Muscle of leg (tissue), 11 donors: Measurements from ENCODE around the gene OSBP2. TPM values are rescaled to one million over a fixed set of nuclear protein-coding genes. Genes with fewer than 3 reads are reported as not detected.

Experiments
- DNase-seq: peaks from one replicate; pipeline ENCODE4 v3.0.0; 2013
- H3K27ac ChIP-seq: one replicate; pipeline ENCODE4 v1.5.1; 2013; ENCODE audit warnings: mild to moderate bottlenecking, low read length, control low read depth
- H3K27me3 ChIP-seq: one replicate; pipeline ENCODE4 v1.6.1; 2013; ENCODE audit warnings: low read length; ENCODE audit not compliant: control insufficient read depth, insufficient read depth
- H3K36me3 ChIP-seq: one replicate; pipeline ENCODE4 v1.6.1; 2013; ENCODE audit warnings: low read length; ENCODE audit not compliant: control insufficient read depth, insufficient read depth
- H3K4me1 ChIP-seq: one replicate; pipeline ENCODE4 v1.6.1; 2013; ENCODE audit warnings: low read length; ENCODE audit not compliant: control insufficient read depth, insufficient read depth
- H3K4me3 ChIP-seq: one replicate; pipeline ENCODE4 v1.5.1; 2013; ENCODE audit warnings: low read length, control low read depth
- H3K9me3 ChIP-seq: replicated peaks from 2 replicates; pipeline ENCODE4 v1.6.1; 2013; ENCODE audit warnings: low read depth, low read length; ENCODE audit not compliant: control insufficient read depth
- WGBS: methylation state at CpG from one replicate; pipeline ENCODE4 v1.1.5; 2013; ENCODE audit warnings: missing lambda C conversion rate; ENCODE audit not compliant: insufficient coverage; 5-methylcytosine and 5-hydroxymethylcytosine counted together
- polyA plus RNA-seq, 8 donors: library from polyadenylated mRNA; unstranded; fragments of 120-200 nt; gene quantifications; one replicate each; pipeline versions ENCODE4 v1.2.1 to v1.2.3, GENCODE V29; 2013; ENCODE audit warnings: inconsistent platforms in 1 of 8, low replicate concordance in 1 of 8; ENCODE audit not compliant: insufficient read length in 8 of 8, insufficient read depth in 1 of 8
- total RNA-seq: library from RNA; stranded (reverse); fragments of 120-200 nt; gene quantifications from one replicate; pipeline ENCODE4 v1.2.4, GENCODE V29; 2013

The OSBP2 gene
- total and polyA plus RNA-seq, 9 donors = 2.7 to 7.5 (median 4.5) TPM

- Histone ChIP-seq H3K9me3 (peaks cover 2% of the 10 kb centered on the region), H3K27me3 (no peaks in the 10 kb centered on the region), H3K27ac (no peak overlapping the region), H3K4me1 (peaks cover 2% of the 10 kb centered on the region), H3K4me3 (no peak overlapping the region), H3K36me3 (no peaks in the 10 kb centered on the region)
- WGBS = 0% methylated on average over 1 of the region's 4 CpGs
- DNase-seq = no peak
Measured at GRCh38 chr22:30855677-30856518, 161.2 kb downstream of the OSBP2 start.

- no peak for DNase-seq
- no peaks in the 10 kb centered on the region for H3K27me3 ChIP-seq
- no peaks in the 10 kb centered on the region for H3K36me3 ChIP-seq
- 46% methylated on average over 9 of the region's 14 CpGs for WGBS
- H3K4me1 ChIP-seq = peaks cover 2% of the 10 kb centered on the region
- H3K9me3 ChIP-seq = peaks cover 2% of the 10 kb centered on the region
- H3K4me3 ChIP-seq = no peak overlapping the region
- H3K27ac ChIP-seq = no peak overlapping the region
Measured at GRCh38 chr22:30856741-30857502, 162.2 kb downstream of the OSBP2 start.

DNA sequence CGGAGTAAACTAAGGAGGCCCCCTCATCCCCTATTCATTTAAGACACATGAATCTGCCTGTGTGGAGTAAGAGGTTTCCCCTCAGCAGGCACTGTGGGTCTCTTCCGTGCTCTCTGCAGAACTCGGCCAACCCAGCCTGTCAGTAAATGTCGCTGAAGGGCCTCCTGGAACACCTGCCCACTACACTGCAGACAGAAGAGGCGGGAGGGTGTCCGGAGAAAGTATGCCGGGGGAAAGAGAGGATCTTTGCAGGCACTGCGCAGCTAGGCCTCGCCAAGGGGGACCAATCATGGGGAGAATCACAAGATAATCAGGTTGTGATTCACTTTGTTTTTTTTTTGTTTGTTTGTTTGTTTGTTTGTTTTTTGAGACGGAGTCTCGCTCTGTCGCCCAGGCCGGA is 163.1 kb downstream of the OSBP2 start:
- H3K9me3 ChIP-seq = peaks cover 2% of the 10 kb centered on the region
- no peaks in the 10 kb centered on the region for H3K36me3 ChIP-seq
- DNase-seq = no peak
- H3K4me1 ChIP-seq = peaks cover 2% of the 10 kb centered on the region
- H3K27ac ChIP-seq = no peak overlapping the region
- WGBS = 80% methylated on average over 2 of the region's 13 CpGs
- H3K4me3 ChIP-seq = no peak overlapping the region
- no peaks in the 10 kb centered on the region for H3K27me3 ChIP-seq

GRCh38 chr22:30858976-30859713 is 164.5 kb downstream of the OSBP2 start:
- no peak overlapping the region for H3K27ac ChIP-seq
- H3K9me3 ChIP-seq = no peaks in the 10 kb centered on the region
- WGBS = 89% methylated on average over 12 of the region's 18 CpGs
- DNase-seq = no peak
- no peaks in the 10 kb centered on the region for H3K27me3 ChIP-seq
- H3K4me3 ChIP-seq = no peak overlapping the region
- no peaks in the 10 kb centered on the region for H3K36me3 ChIP-seq
- H3K4me1 ChIP-seq = peaks cover 2% of the 10 kb centered on the region

GRCh38 chr22:30859714-30860095 is 165.0 kb downstream of the OSBP2 start:
- Histone ChIP-seq H3K27me3 (no peaks in the 10 kb centered on the region), H3K4me1 (peaks cover 2% of the 10 kb centered on the region), H3K4me3 (no peak overlapping the region), H3K27ac (no peak overlapping the region), H3K9me3 (no peaks in the 10 kb centered on the region), H3K36me3 (no peaks in the 10 kb centered on the region)
- WGBS = 88% methylated on average over 6 of the region's 7 CpGs
- DNase-seq = no peak

GRCh38 chr22:30860176-30861105 is 165.8 kb downstream of the OSBP2 start:
- Histone ChIP-seq H3K4me3 (no peak overlapping the region), H3K4me1 (peaks cover 2% of the 10 kb centered on the region), H3K27ac (no peak overlapping the region), H3K36me3 (no peaks in the 10 kb centered on the region), H3K27me3 (no peaks in the 10 kb centered on the region), H3K9me3 (no peaks in the 10 kb centered on the region)
- no peak for DNase-seq
- 79% methylated on average over 9 of the region's 12 CpGs for WGBS

- H3K4me3 ChIP-seq = no peak overlapping the region
- H3K27me3 ChIP-seq = no peaks in the 10 kb centered on the region
- H3K27ac ChIP-seq = no peak overlapping the region
- no peaks in the 10 kb centered on the region for H3K9me3 ChIP-seq
- WGBS = 79% methylated on average over 3 of the region's 9 CpGs
- DNase-seq = no peak
- H3K4me1 ChIP-seq = peaks cover 2% of the 10 kb centered on the region
- no peaks in the 10 kb centered on the region for H3K36me3 ChIP-seq
Measured at GRCh38 chr22:30861131-30861530, 166.5 kb downstream of the OSBP2 start.

DNA sequence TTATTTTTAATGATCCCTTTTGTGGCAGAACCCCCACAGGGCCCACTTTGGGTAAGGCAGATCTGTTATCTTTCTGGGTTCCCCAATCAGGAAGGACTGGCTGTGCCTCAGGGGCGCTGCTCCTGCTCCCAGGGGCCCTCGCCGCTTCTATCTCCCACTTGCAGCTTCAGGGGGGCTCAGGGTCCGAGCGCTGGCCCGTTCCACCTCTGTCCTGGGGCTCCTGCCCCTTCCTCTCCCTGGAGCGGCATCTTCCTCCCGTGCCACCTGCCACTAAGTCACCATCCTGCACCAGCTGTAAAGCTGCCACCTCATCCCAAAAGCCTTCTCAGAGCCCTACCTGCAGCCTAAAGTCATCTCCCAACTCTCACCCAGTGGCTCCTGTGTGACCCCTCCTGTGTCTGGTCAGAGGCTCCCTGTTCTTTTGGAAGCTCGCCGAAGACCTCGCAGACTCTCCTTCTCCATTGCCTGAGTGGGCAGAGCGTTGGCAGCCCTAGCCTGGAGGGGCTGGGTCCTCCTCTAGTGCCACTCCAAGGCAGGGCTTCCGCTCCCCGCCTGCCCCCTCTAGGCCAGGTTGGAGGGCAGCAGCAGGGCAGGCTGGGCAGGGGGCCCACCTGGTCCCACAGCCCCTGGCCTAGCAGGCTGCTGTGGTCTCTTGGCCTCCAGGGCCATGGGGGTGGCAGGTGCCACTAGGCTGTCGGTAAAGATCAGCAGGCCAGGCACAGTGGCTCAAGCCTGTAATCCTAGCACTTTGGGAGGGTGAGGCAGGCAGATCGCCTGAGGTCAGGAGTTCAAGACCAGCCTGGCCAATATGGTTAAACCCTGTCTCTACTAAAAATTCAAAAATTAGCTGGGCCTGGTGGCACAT is 167.2 kb downstream of the OSBP2 start:
- H3K9me3 ChIP-seq = no peaks in the 10 kb centered on the region
- H3K4me1 ChIP-seq = peaks cover 1% of the 10 kb centered on the region
- H3K27me3 ChIP-seq = no peaks in the 10 kb centered on the region
- H3K36me3 ChIP-seq = no peaks in the 10 kb centered on the region
- DNase-seq = no peak
- H3K27ac ChIP-seq = no peak overlapping the region
- WGBS = 80% methylated on average over 13 of the region's 16 CpGs
- H3K4me3 ChIP-seq = no peak overlapping the region
